ENCODE results near the gene CYYR1. TPM values are rescaled to one million over a fixed set of nuclear protein-coding genes. Genes with fewer than 3 reads are reported as not detected.

CYYR1 gene
- polyA plus RNA-seq, 1 donor from 2014 or later: 0.62 TPM

DNA sequence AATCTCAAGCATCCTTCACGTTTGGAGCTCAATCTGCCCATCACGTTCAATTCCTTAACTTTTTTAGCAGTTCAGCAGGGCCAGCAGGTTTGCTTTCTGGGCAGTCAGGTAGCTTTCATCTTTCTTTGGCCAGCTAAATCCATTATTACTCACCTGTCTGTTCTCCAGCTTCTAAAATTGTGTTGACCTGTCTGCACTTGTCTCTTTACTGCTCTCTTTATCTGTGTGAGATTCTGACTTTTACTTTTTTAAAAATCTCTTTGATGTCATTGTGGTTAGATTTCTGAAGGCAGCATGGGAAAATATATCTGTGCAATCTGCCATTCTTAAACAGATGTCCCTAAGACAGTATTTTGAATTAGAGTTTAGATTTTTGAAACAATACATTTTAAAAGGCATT, 24.9 kb upstream of the CYYR1 start:
- H3K4me2 ChIP-seq (ENCODE audit: low read length): no peak overlapping the region
- H3K4me3 ChIP-seq (ENCODE audit: low read length): no peak overlapping the region
- no peak overlapping the region for H3K9ac ChIP-seq (ENCODE audit: low read length)
- no peak for TF ChIP-seq REST (IDR thresholded peaks at IDR 0.05; ENCODE audit: borderline replicate concordance)
- no peaks in the 10 kb centered on the region for H3K9me2 ChIP-seq (ENCODE audit: insufficient read depth, low read length)
- H3K36me3 ChIP-seq (ENCODE audit: insufficient read depth, low read length): no peaks in the 10 kb centered on the region
- H2AFZ ChIP-seq (ENCODE audit: low read depth, low read length): no peak overlapping the region
- H3K27ac ChIP-seq (ENCODE audit: low read length): no peak overlapping the region
- no peaks in the 10 kb centered on the region for H3K79me2 ChIP-seq (replicated peaks; ENCODE audit: insufficient read depth, low read length)
- H4K20me1 ChIP-seq (ENCODE audit: insufficient read depth): no peaks in the 10 kb centered on the region
- H3K27me3 ChIP-seq (ENCODE audit: insufficient read depth, low read depth, low read length): no peaks in the 10 kb centered on the region
- no peaks in the 10 kb centered on the region for H3K9me3 ChIP-seq (ENCODE audit: low read length)
- no peaks in the 10 kb centered on the region for H3F3A ChIP-seq (ENCODE audit: insufficient read depth, low read length, poor library complexity, severe bottlenecking)

DNA sequence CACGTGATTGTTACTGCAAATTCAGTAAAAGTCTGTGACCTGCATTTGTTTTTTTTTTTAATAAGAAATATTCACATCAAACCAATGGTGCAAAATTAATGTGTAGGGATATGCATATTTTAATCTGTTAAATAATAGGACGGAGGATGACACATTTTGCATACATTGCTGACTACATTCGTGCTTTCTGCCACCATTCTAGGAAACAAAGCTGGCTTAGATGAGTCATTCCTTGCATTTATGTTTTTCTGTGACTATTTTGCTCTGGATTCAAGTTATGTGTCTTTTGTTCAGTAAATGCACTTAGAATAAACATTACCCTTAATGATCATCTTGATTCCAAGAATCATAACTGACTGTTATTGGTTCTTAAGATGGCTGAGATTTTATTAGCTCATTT, 23.9 kb upstream of the CYYR1 start:
- H3F3A ChIP-seq (ENCODE audit: insufficient read depth, low read length, poor library complexity, severe bottlenecking): no peaks in the 10 kb centered on the region
- H3K36me3 ChIP-seq (ENCODE audit: insufficient read depth, low read length): no peaks in the 10 kb centered on the region
- no peak for TF ChIP-seq REST (IDR thresholded peaks at IDR 0.05; ENCODE audit: borderline replicate concordance)
- TF ChIP-seq TAF1 (IDR thresholded peaks at IDR 0.05; ENCODE audit: low read depth): no peak
- no peak for TF ChIP-seq POLR2AphosphoS5 (IDR thresholded peaks at IDR 0.05)
- no peak for TF ChIP-seq EP300 (conservative IDR thresholded peaks at IDR 0.05; ENCODE audit: poor library complexity, severe bottlenecking)
- no peak for TF ChIP-seq MXI1 (conservative IDR thresholded peaks at IDR 0.05; ENCODE audit: poor library complexity, severe bottlenecking)
- no peak for TF ChIP-seq CTCF (IDR thresholded peaks at IDR 0.05; ENCODE audit: poor library complexity, severe bottlenecking)
- TF ChIP-seq EZH2 (IDR thresholded peaks at IDR 0.05; ENCODE audit: borderline replicate concordance, insufficient read depth, low read length, poor library complexity, severe bottlenecking): no peak
- TF ChIP-seq SMC3 (conservative IDR thresholded peaks at IDR 0.05; ENCODE audit: poor library complexity): no peak
- TF ChIP-seq RAD21 (conservative IDR thresholded peaks at IDR 0.05): no peak
- no peak overlapping the region for H3K9ac ChIP-seq (ENCODE audit: low read length)
- H3K9me3 ChIP-seq (ENCODE audit: low read length): no peaks in the 10 kb centered on the region
- H3K9me2 ChIP-seq (ENCODE audit: insufficient read depth, low read length): no peaks in the 10 kb centered on the region
- H4K20me1 ChIP-seq (ENCODE audit: insufficient read depth): no peaks in the 10 kb centered on the region
- no peaks in the 10 kb centered on the region for H3K27me3 ChIP-seq (ENCODE audit: insufficient read depth, low read depth, low read length)
- H3K79me2 ChIP-seq (replicated peaks; ENCODE audit: insufficient read depth, low read length): no peaks in the 10 kb centered on the region
- no peak overlapping the region for H3K27ac ChIP-seq (ENCODE audit: low read length)
- H2AFZ ChIP-seq (ENCODE audit: low read depth, low read length): no peak overlapping the region
- H3K4me2 ChIP-seq (ENCODE audit: low read length): no peak overlapping the region
- no peak overlapping the region for H3K4me3 ChIP-seq (ENCODE audit: low read length)

Data from neural cell (in vitro differentiated cells).